ENCODE results near the gene ITIH2.

The ITIH2 gene

GRCh38 chr10:7750222-7750621, 47.1 kb downstream of the ITIH2 start:
- Histone ChIP-seq H4K20me1 (ENCODE audit: insufficient read depth) (no peaks in the 10 kb centered on the region), H3K27ac (no peak overlapping the region), H3K79me2 (ENCODE audit: insufficient read depth, low read depth) (no peaks in the 10 kb centered on the region), H3K4me2 (no peak overlapping the region), H3K4me3 (IDR thresholded peaks at IDR 0.05; ENCODE audit: insufficient read depth, low read depth, low read length) (no peak overlapping the region), H3K27me3 (ENCODE audit: insufficient read depth, low read depth) (no peaks in the 10 kb centered on the region), H2AFZ (ENCODE audit: low read depth) (no peak overlapping the region), H3K4me1 (ENCODE audit: low read depth, poor library complexity, severe bottlenecking) (no peaks in the 10 kb centered on the region), H3K9ac (no peak overlapping the region), H3K36me3 (ENCODE audit: insufficient read depth) (no peaks in the 10 kb centered on the region; the same call in 1 of the 2 replicates)
- no peak for TF ChIP-seq CTCF (conservative IDR thresholded peaks at IDR 0.05; ENCODE audit: low read depth, low read length)

GRCh38 chr10:7752251-7752650, 49.1 kb downstream of the ITIH2 start:
- TF ChIP-seq CTCF (conservative IDR thresholded peaks at IDR 0.05; ENCODE audit: low read depth, low read length): no peak
- no peaks in the 10 kb centered on the region for H4K20me1 ChIP-seq (ENCODE audit: insufficient read depth)
- H3K36me3 ChIP-seq (ENCODE audit: insufficient read depth): no peaks in the 10 kb centered on the region; the same call in 1 of the 2 replicates
- H3K4me3 ChIP-seq (IDR thresholded peaks at IDR 0.05; ENCODE audit: insufficient read depth, low read depth, low read length): no peak overlapping the region
- no peaks in the 10 kb centered on the region for H3K4me1 ChIP-seq (ENCODE audit: low read depth, poor library complexity, severe bottlenecking)
- no peak overlapping the region for H3K27ac ChIP-seq
- H3K79me2 ChIP-seq (ENCODE audit: insufficient read depth, low read depth): no peaks in the 10 kb centered on the region
- H3K27me3 ChIP-seq (ENCODE audit: insufficient read depth, low read depth): no peaks in the 10 kb centered on the region
- no peak overlapping the region for H3K9ac ChIP-seq
- H3K4me2 ChIP-seq: no peak overlapping the region
- H2AFZ ChIP-seq (ENCODE audit: low read depth): no peak overlapping the region

GRCh38 chr10:7755103-7755502, 52.0 kb downstream of the ITIH2 start:
- H2AFZ ChIP-seq (ENCODE audit: low read depth): no peak overlapping the region
- H3K4me3 ChIP-seq (IDR thresholded peaks at IDR 0.05; ENCODE audit: insufficient read depth, low read depth, low read length): no peak overlapping the region
- H3K4me1 ChIP-seq (ENCODE audit: low read depth, poor library complexity, severe bottlenecking): no peaks in the 10 kb centered on the region
- H3K27ac ChIP-seq: no peak overlapping the region
- TF ChIP-seq CTCF (conservative IDR thresholded peaks at IDR 0.05; ENCODE audit: low read depth, low read length): no peak
- H3K27me3 ChIP-seq (ENCODE audit: insufficient read depth, low read depth): no peaks in the 10 kb centered on the region
- H3K36me3 ChIP-seq (ENCODE audit: insufficient read depth): no peaks in the 10 kb centered on the region; the same call in 1 of the 2 replicates
- H3K79me2 ChIP-seq (ENCODE audit: insufficient read depth, low read depth): no peaks in the 10 kb centered on the region
- no peaks in the 10 kb centered on the region for H4K20me1 ChIP-seq (ENCODE audit: insufficient read depth)
- no peak overlapping the region for H3K9ac ChIP-seq
- H3K4me2 ChIP-seq: no peak overlapping the region

GRCh38 chr10:7756360-7756992, 53.4 kb downstream of the ITIH2 start:
- Histone ChIP-seq H3K36me3 (ENCODE audit: insufficient read depth) (peaks cover 4% of the 10 kb centered on the region; the same call in 1 of the 2 replicates), H3K9ac (no peak overlapping the region), H3K27ac (no peak overlapping the region), H2AFZ (ENCODE audit: low read depth) (no peak overlapping the region), H3K4me2 (no peak overlapping the region), H4K20me1 (ENCODE audit: insufficient read depth) (no peaks in the 10 kb centered on the region), H3K27me3 (ENCODE audit: insufficient read depth, low read depth) (no peaks in the 10 kb centered on the region), H3K79me2 (ENCODE audit: insufficient read depth, low read depth) (no peaks in the 10 kb centered on the region), H3K4me3 (IDR thresholded peaks at IDR 0.05; ENCODE audit: insufficient read depth, low read depth, low read length) (no peak overlapping the region), H3K4me1 (ENCODE audit: low read depth, poor library complexity, severe bottlenecking) (no peaks in the 10 kb centered on the region)
- TF ChIP-seq CTCF (conservative IDR thresholded peaks at IDR 0.05; ENCODE audit: low read depth, low read length): peak; percentile 74

Measured in KMS-11 (cell line).